ENCODE data around the gene PPP1R10. TPM values are rescaled to one million over a fixed set of nuclear protein-coding genes. Genes with fewer than 3 reads are reported as not detected.

The PPP1R10 gene
- total RNA-seq, 1 experiment from 2014 or later: 123 TPM

DNA sequence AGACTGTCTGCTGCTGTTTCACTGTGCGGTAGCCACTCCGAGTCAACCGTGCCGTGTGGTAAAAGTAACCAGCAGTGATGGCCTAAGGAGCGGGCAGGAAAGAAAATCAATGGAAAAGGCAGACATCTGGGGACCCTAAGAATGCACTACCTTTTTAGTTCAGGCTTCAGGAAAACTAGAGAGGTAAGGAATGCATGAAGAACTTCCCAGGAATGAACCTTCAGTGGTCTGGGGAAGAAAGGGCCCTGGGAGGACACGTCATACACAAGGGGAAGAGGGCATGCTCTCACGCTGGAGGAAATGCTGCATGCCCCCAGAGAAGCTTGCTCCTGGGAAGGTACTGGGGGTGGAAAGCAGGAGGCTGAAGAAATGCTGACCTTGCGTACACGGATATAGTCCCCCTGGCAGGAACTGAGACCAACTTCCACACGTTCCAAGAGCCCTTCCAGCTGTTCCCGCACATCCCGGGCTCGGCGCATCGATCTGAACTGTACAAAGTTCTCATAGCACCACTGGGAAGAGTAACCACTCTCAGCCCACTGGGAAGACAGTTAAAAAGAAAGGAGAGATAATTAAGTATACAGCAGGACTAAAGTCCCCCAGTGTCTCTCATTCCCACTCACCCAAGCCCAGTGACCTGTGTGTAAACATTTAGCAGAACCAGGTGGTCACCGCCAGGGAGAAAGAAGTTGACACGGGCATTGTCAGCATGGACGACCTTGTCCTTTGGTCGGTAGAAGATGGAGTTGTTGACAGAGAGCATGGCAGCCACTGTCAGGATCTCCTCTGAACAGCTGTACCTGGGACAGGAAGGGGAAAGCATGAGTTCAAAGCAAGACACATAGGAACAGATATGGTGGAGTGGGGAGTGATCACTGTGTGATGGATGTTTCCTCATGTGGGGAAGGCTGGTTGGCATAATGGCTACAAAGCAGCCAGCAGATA is 38.0 kb upstream of the PPP1R10 start:
- no peak overlapping the region for H2AK5ac ChIP-seq (ENCODE audit: insufficient read length, low read length)

More for the DNA sequence above, 38.0 kb upstream of the PPP1R10 start:
- no peaks in the 10 kb centered on the region for H3K9me3 Mint-ChIP-seq
- no peak overlapping the region for H3K23ac ChIP-seq (ENCODE audit: insufficient read length, low read depth, low read length)
- no peak overlapping the region for H2BK5ac ChIP-seq (ENCODE audit: insufficient read length, low read length)
- no peak overlapping the region for H3K14ac ChIP-seq (ENCODE audit: insufficient read depth, low read length)
- no peak overlapping the region for H3K4ac ChIP-seq (ENCODE audit: low read depth, low read length)
- no peak overlapping the region for H3K27ac ChIP-seq (ENCODE audit: insufficient read length, low read depth, low read length)
- H3K4me3 Mint-ChIP-seq: no peak overlapping the region; a peak in 1 of 5 replicates
- H3K9me3 ChIP-seq (ENCODE audit: control insufficient read depth, low read depth, low read length): no peaks in the 10 kb centered on the region
- no peak overlapping the region for H3K4me2 ChIP-seq (ENCODE audit: insufficient read depth, insufficient read length, low read length)
- H3K27me3 ChIP-seq (ENCODE audit: insufficient read depth, low read length): no peaks in the 10 kb centered on the region
- H4K5ac ChIP-seq (ENCODE audit: insufficient read length, low read depth, low read length): no peak overlapping the region
- no peak for DNase-seq
- H3K79me2 ChIP-seq (ENCODE audit: insufficient read depth, low read length): no peaks in the 10 kb centered on the region
- no peak overlapping the region; a peak in 1 of 7 replicates for H3K27ac Mint-ChIP-seq
- no peak overlapping the region for H3T11ph ChIP-seq (ENCODE audit: low read length)
- TF ChIP-seq, protein P1, sequence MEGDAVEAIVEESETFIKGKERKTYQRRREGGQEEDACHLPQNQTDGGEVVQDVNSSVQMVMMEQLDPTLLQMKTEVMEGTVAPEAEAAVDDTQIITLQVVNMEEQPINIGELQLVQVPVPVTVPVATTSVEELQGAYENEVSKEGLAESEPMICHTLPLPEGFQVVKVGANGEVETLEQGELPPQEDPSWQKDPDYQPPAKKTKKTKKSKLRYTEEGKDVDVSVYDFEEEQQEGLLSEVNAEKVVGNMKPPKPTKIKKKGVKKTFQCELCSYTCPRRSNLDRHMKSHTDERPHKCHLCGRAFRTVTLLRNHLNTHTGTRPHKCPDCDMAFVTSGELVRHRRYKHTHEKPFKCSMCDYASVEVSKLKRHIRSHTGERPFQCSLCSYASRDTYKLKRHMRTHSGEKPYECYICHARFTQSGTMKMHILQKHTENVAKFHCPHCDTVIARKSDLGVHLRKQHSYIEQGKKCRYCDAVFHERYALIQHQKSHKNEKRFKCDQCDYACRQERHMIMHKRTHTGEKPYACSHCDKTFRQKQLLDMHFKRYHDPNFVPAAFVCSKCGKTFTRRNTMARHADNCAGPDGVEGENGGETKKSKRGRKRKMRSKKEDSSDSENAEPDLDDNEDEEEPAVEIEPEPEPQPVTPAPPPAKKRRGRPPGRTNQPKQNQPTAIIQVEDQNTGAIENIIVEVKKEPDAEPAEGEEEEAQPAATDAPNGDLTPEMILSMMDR (conservative IDR thresholded peaks at IDR 0.05): no peak
- H2AFZ ChIP-seq (ENCODE audit: low read length): no peak overlapping the region
- no peak overlapping the region for H4K8ac ChIP-seq (replicated peaks; ENCODE audit: insufficient read length, low read depth, low read length)
- no peaks in the 10 kb centered on the region for H3K4me1 ChIP-seq (ENCODE audit: insufficient read depth, low read length)
- H3K56ac ChIP-seq (ENCODE audit: insufficient read length, low read depth, low read length): no peak overlapping the region
- no peak overlapping the region for H3K18ac ChIP-seq (ENCODE audit: insufficient read length, low read depth, low read length)
- no peak overlapping the region for H2BK20ac ChIP-seq (ENCODE audit: low read depth, low read length, poor library complexity, severe bottlenecking)
- no peak overlapping the region for H2BK120ac ChIP-seq (ENCODE audit: low read depth, low read length, poor library complexity, severe bottlenecking)
- no peaks in the 10 kb centered on the region for H3K79me1 ChIP-seq (ENCODE audit: insufficient read depth, low read depth, low read length, poor library complexity, severe bottlenecking)
- no peaks in the 10 kb centered on the region for H3K27me3 Mint-ChIP-seq (ENCODE audit: low read depth)
- H2BK12ac ChIP-seq (ENCODE audit: insufficient read length, low read depth, low read length): no peak overlapping the region
- H3K36me3 Mint-ChIP-seq (ENCODE audit: insufficient read depth in 1 of 3, low read depth in 3 of 3): peaks cover 32 to 88% (median 72%) of the 10 kb centered on the region in 3 experiments; a peak in 6 of 7 replicates
- H4K20me1 ChIP-seq (ENCODE audit: control insufficient read depth, insufficient read depth, insufficient read length): no peaks in the 10 kb centered on the region
- H2BK15ac ChIP-seq (ENCODE audit: low read depth, low read length): no peak overlapping the region
- WGBS (ENCODE audit: extremely low coverage, insufficient read length, low lambda C conversion rate): no CpG with 5 or more reads among the region's 19 CpGs
- no peaks in the 10 kb centered on the region for H3K4me1 Mint-ChIP-seq
- no peak overlapping the region for H3K9ac ChIP-seq (ENCODE audit: extremely low read depth, insufficient read length, low read length)
- H4K91ac ChIP-seq (ENCODE audit: insufficient read length, low read depth, low read length): no peak overlapping the region
- no peaks in the 10 kb centered on the region for H3K23me2 ChIP-seq (ENCODE audit: insufficient read length, low read depth, low read length, poor library complexity, severe bottlenecking)

All from H9 (cell line).